Ascending aorta (tissue), 2 donors: ENCODE data around the gene MLX. TPM values are rescaled to one million over a fixed set of nuclear protein-coding genes. Genes with fewer than 3 reads are reported as not detected.

ENCODE experiments used
- DNase-seq, 2 donors: peaks; one replicate each; pipeline ENCODE4 v3.0.0-alpha.2; 2019; ENCODE audit warnings: low spot score in 2 of 2
- H3K27ac ChIP-seq, 2 donors: fragments of 200-600 bp; sonication (generic); one replicate each; pipeline ENCODE4 v1.5.1; 2016 to 2017; ENCODE audit warnings: mild to moderate bottlenecking in 1 of 2
- H3K27me3 ChIP-seq: fragments of 200-600 bp; sonication (generic); one replicate; pipeline ENCODE4 v1.5.1; 2017
- H3K36me3 ChIP-seq, 2 donors: fragments of 200-600 bp; sonication (generic); one replicate each; pipeline ENCODE4 v1.5.1; 2016
- H3K4me1 ChIP-seq, 2 donors: fragments of 200-600 bp; sonication (generic); one replicate each; pipeline ENCODE4 v1.5.1; 2016 to 2017; ENCODE audit warnings: mild to moderate bottlenecking in 1 of 2
- H3K4me3 ChIP-seq, 2 donors: fragments of 200-600 bp; sonication (generic); one replicate each; pipeline ENCODE4 v1.5.1; 2016 to 2017; ENCODE audit warnings: mild to moderate bottlenecking in 1 of 2
- H3K9me3 ChIP-seq, 2 donors: fragments of 200-600 bp; sonication (generic); one replicate each; pipeline ENCODE4 v1.5.1; 2016
- CTCF ChIP-seq, 3 experiments: fragments of 200-600 bp in 2 of 3; fragments of 450-650 bp in 1 of 3; sonication (generic) in 2 of 3; IDR thresholded peaks; one replicate each; pipeline ENCODE4 v1.5.1; 2016 to 2019; ENCODE audit warnings: antibody characterized with exemption in 3 of 3, mild to moderate bottlenecking in 1 of 3, moderate library complexity in 1 of 3
- intact Hi-C: fragments of 100-400 bp; cut with DNase I; formaldehyde crosslinking; loops from one replicate; pipeline ENCODE4 v1.15.1; 2023
- total RNA-seq: library from RNA; depleted of rRNA; stranded (reverse); fragments of >200 nt; gene quantifications from one replicate; pipeline ENCODE4 v1.1.0, GENCODE V29; 2016

MLX gene
- total RNA-seq, 1 donor from 2014 or later: 15.8 TPM

GRCh38 chr17:42519546-42520491 lies 47.1 kb upstream of the MLX start:
- peaks cover 60 to 79% of the 10 kb centered on the region in 2 donors for H3K4me1 ChIP-seq
- TF ChIP-seq CTCF (IDR thresholded peaks at IDR 0.05): no peak
- peak overlapping the region; percentile 2 to 9 for H3K4me3 ChIP-seq
- no peaks in the 10 kb centered on the region for H3K9me3 ChIP-seq
- peaks cover 0 to 14% of the 10 kb centered on the region in 2 donors for H3K36me3 ChIP-seq
- intact Hi-C loops: loop anchor here (2.0 to 5.0 kb wide), 4 partner anchors 61 to 157 kb away; partner anchors contain the start of genes ATP6V0A1 and PLEKHH3
- peak overlapping the region; percentile 96 to 97 for H3K27ac ChIP-seq
- peak; percentile 77 to 98 for DNase-seq
- no peaks in the 10 kb centered on the region for H3K27me3 ChIP-seq

GRCh38 chr17:42520540-42520951 lies 46.4 kb upstream of the MLX start:
- H3K36me3 ChIP-seq: peaks cover 0 to 12% of the 10 kb centered on the region in 2 donors
- intact Hi-C loops: loop anchor here (2.0 kb wide), 1 partner anchor 62 kb away; the partner anchor contains the start of gene ATP6V0A1
- no peak for DNase-seq
- peak overlapping the region; percentile 2 to 3 for H3K4me3 ChIP-seq
- TF ChIP-seq CTCF (IDR thresholded peaks at IDR 0.05): no peak
- H3K27ac ChIP-seq: peak overlapping the region; percentile 96 to 97
- H3K9me3 ChIP-seq: no peaks in the 10 kb centered on the region
- H3K4me1 ChIP-seq: peaks cover 65 to 87% of the 10 kb centered on the region in 2 donors
- no peaks in the 10 kb centered on the region for H3K27me3 ChIP-seq

GRCh38 chr17:42521036-42521435 lies 45.9 kb upstream of the MLX start:
- H3K9me3 ChIP-seq: no peaks in the 10 kb centered on the region
- DNase-seq: no peak
- peak overlapping the region; percentile 96 to 97 for H3K27ac ChIP-seq
- H3K36me3 ChIP-seq: peaks cover 0 to 11% of the 10 kb centered on the region in 2 donors
- peak overlapping the region in 1 of 2 donors; percentile 3 for H3K4me3 ChIP-seq
- peaks cover 65 to 91% of the 10 kb centered on the region in 2 donors for H3K4me1 ChIP-seq
- H3K27me3 ChIP-seq: no peaks in the 10 kb centered on the region
- intact Hi-C loops: loop anchor here (2.0 kb wide), 1 partner anchor 62 kb away; the partner anchor contains the start of gene ATP6V0A1
- TF ChIP-seq CTCF (IDR thresholded peaks at IDR 0.05): no peak

GRCh38 chr17:42521666-42522262 lies 45.1 kb upstream of the MLX start:
- Histone ChIP-seq H3K27ac (peak overlapping the region; percentile 96 to 97), H3K27me3 (no peaks in the 10 kb centered on the region), H3K4me1 (peaks cover 62 to 89% of the 10 kb centered on the region in 2 donors), H3K9me3 (no peaks in the 10 kb centered on the region), H3K36me3 (peaks cover 0 to 4% of the 10 kb centered on the region in 2 donors), H3K4me3 (peak overlapping the region in 1 of 2 donors; percentile 3)
- intact Hi-C loops: loop anchor here (2.0 kb wide), 1 partner anchor 63 kb away; the partner anchor contains the start of gene ATP6V0A1
- no peak for DNase-seq
- no peak for TF ChIP-seq CTCF (IDR thresholded peaks at IDR 0.05)

GRCh38 chr17:42522263-42522790 lies 44.6 kb upstream of the MLX start:
- no peak for DNase-seq
- no peaks in the 10 kb centered on the region for H3K36me3 ChIP-seq
- H3K27ac ChIP-seq: peak overlapping the region; percentile 96 to 97
- no peak for TF ChIP-seq CTCF (IDR thresholded peaks at IDR 0.05)
- peaks cover 59 to 86% of the 10 kb centered on the region in 2 donors for H3K4me1 ChIP-seq
- peak overlapping the region in 1 of 2 donors; percentile 3 for H3K4me3 ChIP-seq
- no peaks in the 10 kb centered on the region for H3K9me3 ChIP-seq
- intact Hi-C loops: no loop called here
- no peaks in the 10 kb centered on the region for H3K27me3 ChIP-seq
